GM18511 (cell line): Measurements from ENCODE around the gene PARP6.

ENCODE experiments used
- ATAC-seq: cut with Tn5 transposase; IDR thresholded peaks from one replicate; pipeline ENCODE4 v1.9.1; 2021; ENCODE audit warnings: mild to moderate bottlenecking, moderate library complexity; ENCODE audit not compliant: unreplicated experiment

The PARP6 gene

DNA sequence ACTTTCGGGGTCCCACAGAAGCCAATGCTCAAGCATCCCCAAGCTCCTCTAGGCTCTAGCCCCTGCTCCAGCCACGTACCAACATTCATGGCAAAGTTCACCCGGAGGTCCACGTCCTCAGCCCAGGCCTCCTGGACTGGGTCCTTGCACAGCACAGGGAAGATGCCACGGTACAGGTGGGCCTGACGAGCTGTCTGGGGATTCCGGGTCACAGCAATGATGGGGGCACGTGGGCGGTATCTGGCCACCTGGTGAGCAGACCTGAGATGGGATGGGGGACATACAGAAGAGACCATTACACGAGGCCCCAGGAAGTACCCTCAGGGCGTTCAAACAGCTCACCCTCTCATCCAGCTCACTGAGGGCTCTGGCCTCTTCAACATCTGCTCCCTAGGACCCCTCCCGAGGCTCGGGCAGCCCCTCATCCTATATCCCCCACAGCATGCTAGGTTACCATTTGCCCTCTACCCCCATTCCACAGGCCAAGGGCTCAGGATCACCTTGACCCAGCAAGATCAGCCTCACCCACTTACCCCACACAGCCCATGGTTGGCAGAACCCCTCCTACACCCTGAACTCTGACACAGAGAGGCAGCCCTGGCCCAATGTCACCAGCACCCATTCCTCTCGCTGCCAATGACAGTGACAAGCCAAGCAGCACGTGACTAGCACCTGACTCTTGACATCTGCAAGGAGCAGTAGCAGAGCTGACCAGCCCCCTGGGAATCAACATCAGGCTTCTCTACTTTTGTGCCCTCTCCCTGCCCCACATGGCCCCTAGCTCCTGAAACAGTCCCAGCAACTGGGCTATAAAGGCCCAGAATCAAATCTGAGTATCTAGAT lies 71.7 kb downstream of the PARP6 start:
- ATAC-seq = no peak

GRCh38 chr15:72199721-72200212 lies 72.6 kb downstream of the PARP6 start:
- no peak for ATAC-seq

- ATAC-seq = no peak
These were observed 73.2 kb downstream of the PARP6 start for GRCh38 chr15:72199205-72199515.

DNA sequence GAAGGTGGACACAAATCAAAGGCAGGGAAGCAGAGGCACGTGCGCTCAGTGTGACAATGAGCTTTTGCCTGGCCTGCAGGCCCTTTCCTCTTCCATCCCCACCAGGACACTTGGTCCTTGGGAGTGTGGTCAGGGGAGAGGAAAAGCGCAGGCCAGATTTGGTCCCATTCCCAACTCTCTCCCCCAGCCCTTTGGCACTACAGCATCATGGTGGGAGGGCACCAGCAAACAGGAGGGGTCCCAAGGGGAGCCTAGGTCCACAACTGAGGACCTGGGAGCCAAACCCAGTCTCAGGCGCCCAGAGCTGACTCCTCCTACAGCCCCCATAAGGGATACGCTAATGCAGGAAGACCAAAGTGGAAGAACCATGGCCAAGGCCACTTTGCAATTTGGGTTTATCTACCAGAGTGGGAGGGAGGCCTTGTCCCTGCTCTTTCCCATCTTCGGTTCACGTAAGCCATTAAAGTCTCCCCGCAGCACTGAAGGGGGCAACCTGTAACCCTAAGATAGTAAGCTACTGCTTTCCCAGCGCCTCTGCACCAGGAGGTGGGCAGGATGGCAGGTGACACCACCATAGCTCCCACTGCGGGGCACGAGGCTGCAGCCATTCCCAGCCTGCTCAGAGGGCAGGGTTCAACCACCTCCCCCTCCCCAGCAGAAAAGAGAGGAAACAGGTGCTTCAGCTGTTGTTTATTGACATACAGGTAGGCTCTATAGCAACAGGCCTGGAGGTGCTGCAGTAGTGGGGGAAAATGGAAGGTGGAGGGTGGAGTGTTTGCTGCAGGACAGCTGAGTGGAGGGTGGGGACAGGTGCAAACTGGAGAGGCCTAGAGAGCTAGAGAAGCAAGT lies 73.8 kb downstream of the PARP6 start:
- ATAC-seq = no peak

DNA sequence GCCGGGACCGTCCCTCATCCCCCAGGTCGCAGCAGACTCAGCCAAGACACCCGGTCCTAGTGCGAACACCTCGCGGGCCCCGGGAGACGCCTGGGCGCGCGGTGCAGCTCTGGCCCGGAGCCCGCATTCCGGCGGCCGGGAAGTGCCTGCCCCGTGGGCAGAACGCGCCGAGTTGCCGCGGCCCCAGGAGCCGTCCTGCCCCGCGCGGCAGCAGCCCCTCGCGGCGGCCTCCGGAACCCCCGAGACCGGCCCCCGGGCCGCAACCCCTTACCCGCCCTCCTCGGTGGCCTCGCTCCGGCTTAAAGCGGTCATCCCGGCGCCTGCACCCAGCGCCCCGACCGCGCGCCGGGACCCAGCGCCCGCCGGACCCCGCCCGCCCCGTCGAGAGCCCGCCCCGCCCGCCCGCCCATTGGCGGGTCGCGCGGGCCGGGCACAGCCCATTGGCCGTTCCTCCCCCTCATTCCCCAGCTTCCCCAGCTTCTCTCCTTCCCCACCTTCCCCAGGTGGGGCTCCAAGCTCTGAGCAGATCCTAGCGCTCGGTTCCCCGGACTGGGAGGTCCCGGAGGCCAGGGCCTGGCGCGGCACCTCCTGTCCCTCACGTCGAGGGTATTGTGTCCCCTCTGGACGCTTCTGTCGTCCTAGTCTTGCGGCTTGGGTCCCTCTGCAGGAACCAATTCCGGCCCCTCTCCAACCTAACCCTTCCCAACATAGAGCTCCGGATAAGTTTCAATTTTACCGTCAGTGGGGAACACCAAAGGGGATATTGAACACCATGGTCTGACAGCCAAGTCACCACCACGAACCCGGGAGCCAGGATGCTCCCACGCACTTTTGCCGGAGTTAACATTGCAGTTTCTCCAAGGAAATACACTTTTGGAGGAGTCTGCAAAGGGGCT lies 74.6 kb downstream of the PARP6 start, which contains the start of gene GRAMD2A:
Gene GRAMD2A (minus strand): TSS at position 328 of the 896 bp plus-strand sequence.
- peak; percentile 43 for ATAC-seq

- no peak for ATAC-seq
These were observed 75.3 kb downstream of the PARP6 start for GRCh38 chr15:72197041-72197459.

DNA sequence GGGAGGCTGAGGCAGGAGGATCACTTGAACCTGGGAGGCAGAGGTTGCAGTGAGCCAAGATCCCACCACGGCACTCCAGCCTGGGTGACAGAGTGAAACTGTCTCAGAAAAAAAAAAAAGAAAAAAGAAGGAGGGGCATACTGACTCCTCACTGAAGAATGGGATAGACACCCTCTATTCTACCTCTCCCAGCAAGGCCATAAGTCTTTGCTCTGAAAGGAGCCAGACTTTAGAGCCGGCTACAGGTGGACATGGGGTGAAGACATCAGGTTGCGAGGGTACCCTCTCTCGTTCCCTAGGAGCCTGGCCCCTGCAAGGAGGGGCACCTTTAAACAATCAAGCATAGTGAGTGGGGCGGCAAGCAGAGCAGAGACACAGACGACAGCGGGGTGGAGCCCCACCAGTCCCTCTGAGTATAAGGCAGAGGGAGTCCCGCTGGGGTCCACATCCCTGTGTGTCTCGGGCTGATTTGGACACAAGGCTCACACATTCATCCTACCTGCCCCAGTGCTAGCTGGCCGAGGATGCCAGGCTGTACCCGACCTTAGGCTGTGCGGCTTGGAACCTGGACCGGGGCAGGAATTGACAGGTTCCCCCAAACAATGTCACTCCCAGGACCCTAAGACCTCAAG lies 75.8 kb downstream of the PARP6 start:
- ATAC-seq = no peak

DNA sequence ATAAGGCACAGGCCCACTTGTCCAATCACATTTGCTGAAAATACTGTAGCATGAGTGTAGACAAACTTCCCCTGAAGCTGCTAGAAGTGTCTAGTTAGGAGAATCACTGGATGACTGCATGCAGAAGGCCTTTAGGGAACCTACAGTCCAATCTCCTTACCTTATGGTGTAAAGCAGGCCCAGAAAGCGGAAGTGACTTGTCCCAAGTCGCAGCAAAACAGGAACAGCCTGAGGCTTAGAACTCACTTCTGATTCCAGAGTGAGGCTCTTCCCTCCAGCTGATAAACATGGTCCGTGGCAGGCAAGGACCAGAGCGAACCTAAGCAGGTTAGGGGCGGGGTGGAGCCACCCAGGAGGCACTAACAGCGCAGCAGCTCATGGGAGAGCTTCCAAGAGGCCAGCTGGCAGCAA lies 77.2 kb downstream of the PARP6 start:
- ATAC-seq = no peak

DNA sequence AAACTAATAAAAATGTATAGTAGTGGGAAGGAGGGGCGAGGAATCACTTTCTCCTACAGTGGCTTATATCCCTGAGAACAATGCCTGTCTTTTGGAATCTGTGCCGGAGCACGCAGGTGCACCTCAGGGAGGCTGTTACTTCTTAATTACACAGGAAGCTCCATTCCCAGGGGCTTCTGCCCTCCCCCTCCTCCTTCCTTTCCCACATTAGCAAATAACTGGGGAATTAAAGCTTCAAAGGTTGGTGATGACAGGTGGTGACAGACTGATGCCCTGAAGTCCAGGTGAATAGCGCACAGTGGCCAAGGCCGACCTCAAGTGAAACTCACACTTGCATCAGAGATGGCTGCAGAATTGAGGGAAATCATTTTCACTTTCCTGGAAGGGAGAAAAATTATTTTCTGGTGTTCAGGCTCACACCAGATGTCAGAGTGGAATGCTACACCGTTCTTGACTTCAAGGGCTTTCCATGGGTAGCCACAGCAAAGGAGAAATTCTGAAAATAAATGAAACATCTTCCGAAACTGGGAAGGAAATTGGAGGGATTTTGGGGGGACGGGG lies 78.4 kb downstream of the PARP6 start:
- no peak for ATAC-seq

DNA sequence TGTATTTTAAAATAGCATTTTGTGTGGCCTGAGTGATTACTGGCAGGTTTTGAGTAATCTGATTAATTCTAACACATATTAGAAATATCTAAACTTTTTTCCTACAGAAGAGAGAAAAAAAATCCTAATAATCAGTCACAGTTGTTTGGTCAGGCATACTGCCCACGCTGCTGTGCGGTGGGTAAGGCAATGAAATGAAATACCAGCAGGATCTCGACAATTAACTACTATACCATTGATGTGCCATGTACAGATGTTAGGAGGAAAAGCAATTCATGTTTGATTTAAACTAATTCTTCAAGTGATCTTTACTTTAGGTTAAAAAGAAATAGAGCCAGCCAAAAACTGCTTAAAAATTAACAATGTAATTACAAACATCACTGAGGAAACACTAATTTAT lies 79.9 kb downstream of the PARP6 start:
- no peak for ATAC-seq
